HEK293 (cell line): ENCODE data around the gene ZBTB8A.

Experiments
- BCL11B ChIP-seq: fragments of 450-650 bp; formaldehyde crosslinking; IDR thresholded peaks from 2 replicates; pipeline ENCODE4 v1.5.1; 2016; ENCODE audit warnings: low read depth, missing biosample characterization, missing genetic modification characterization
- GLI2 ChIP-seq: fragments of 450-650 bp; formaldehyde crosslinking; IDR thresholded peaks from 2 replicates; pipeline ENCODE4; 2017; ENCODE audit warnings: missing biosample characterization, missing genetic modification characterization, low read depth, borderline replicate concordance
- ZNF146 ChIP-seq: fragments of 450-650 bp; formaldehyde crosslinking; IDR thresholded peaks from 2 replicates; pipeline ENCODE4 v1.5.1; 2016; ENCODE audit warnings: missing biosample characterization, missing genetic modification characterization
- ZNF23 ChIP-seq: fragments of 450-650 bp; formaldehyde crosslinking; IDR thresholded peaks from 2 replicates; pipeline ENCODE4 v1.5.1; 2016; ENCODE audit warnings: missing biosample characterization, missing genetic modification characterization, borderline replicate concordance
- ZNF747 ChIP-seq: fragments of 450-650 bp; formaldehyde crosslinking; IDR thresholded peaks from 2 replicates; pipeline ENCODE4 v1.5.1; 2016; ENCODE audit warnings: missing biosample characterization, missing genetic modification characterization
- ZSCAN4 ChIP-seq: fragments of 450-650 bp; formaldehyde crosslinking; IDR thresholded peaks from 2 replicates; pipeline ENCODE4 v1.5.1; 2017; ENCODE audit warnings: missing biosample characterization, missing genetic modification characterization

- TF ChIP-seq ZSCAN4 (tag by site-specific recombination) (peak; percentile 61; the same call in 1 of the 2 replicates), ZNF146 (tag by site-specific recombination) (peak; percentile 22; the same call in 1 of the 2 replicates), ZNF23 (no peak), GLI2 (tag by site-specific recombination) (no peak), BCL11B (tag by site-specific recombination) (no peak; the same call in 1 of the 2 replicates), ZNF747 (tag by site-specific recombination) (no peak)
Observed at GRCh38 chr1:32650752-32651460, 111.7 kb downstream of the ZBTB8A start, which contains the start of gene RBBP4.
